Esophagus muscularis mucosa (tissue), 3 donors: ENCODE measurements around the gene UBTF.

Experiments
- EP300 ChIP-seq: sonication (generic); formaldehyde crosslinking; IDR thresholded peaks from one replicate; pipeline ENCODE4 v1.6.1; 2017; ENCODE audit warnings: antibody characterized with exemption
- TF ChIP-seq, protein P1 (sequence below), 3 experiments: fragments of 200-600 bp in 2 of 3; fragments of 450-650 bp in 1 of 3; sonication (generic) in 2 of 3; IDR thresholded peaks; one replicate each; pipeline ENCODE4 v1.5.1; 2017 to 2019; ENCODE audit warnings: antibody characterized with exemption in 3 of 3, mild to moderate bottlenecking in 2 of 3, moderate library complexity in 1 of 3

DNA sequence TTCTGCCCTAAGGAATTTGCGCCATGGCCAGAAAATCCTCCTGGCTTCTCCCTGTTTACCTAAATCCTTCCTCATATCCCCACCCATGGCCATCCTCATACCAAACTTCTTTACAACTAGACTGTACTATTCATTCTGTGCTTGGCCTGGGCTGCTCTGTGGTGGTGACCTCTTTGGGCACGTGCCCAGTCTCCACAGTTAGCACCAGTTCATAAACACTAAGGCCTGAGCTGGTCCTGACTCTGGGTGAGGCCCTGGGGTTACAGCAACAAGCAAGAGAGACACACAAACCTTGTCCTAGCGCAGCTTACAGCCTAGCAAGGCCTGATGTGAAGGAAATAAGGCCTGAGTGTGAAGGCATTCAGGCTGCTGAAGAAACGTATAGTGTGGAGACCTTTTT, 16.7 kb downstream of the UBTF start:
- TF ChIP-seq, protein P1, sequence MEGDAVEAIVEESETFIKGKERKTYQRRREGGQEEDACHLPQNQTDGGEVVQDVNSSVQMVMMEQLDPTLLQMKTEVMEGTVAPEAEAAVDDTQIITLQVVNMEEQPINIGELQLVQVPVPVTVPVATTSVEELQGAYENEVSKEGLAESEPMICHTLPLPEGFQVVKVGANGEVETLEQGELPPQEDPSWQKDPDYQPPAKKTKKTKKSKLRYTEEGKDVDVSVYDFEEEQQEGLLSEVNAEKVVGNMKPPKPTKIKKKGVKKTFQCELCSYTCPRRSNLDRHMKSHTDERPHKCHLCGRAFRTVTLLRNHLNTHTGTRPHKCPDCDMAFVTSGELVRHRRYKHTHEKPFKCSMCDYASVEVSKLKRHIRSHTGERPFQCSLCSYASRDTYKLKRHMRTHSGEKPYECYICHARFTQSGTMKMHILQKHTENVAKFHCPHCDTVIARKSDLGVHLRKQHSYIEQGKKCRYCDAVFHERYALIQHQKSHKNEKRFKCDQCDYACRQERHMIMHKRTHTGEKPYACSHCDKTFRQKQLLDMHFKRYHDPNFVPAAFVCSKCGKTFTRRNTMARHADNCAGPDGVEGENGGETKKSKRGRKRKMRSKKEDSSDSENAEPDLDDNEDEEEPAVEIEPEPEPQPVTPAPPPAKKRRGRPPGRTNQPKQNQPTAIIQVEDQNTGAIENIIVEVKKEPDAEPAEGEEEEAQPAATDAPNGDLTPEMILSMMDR (IDR thresholded peaks at IDR 0.05), result no peak
- no peak for TF ChIP-seq EP300
